Measurements from ENCODE around the gene RASGEF1C.

Gene RASGEF1C

DNA sequence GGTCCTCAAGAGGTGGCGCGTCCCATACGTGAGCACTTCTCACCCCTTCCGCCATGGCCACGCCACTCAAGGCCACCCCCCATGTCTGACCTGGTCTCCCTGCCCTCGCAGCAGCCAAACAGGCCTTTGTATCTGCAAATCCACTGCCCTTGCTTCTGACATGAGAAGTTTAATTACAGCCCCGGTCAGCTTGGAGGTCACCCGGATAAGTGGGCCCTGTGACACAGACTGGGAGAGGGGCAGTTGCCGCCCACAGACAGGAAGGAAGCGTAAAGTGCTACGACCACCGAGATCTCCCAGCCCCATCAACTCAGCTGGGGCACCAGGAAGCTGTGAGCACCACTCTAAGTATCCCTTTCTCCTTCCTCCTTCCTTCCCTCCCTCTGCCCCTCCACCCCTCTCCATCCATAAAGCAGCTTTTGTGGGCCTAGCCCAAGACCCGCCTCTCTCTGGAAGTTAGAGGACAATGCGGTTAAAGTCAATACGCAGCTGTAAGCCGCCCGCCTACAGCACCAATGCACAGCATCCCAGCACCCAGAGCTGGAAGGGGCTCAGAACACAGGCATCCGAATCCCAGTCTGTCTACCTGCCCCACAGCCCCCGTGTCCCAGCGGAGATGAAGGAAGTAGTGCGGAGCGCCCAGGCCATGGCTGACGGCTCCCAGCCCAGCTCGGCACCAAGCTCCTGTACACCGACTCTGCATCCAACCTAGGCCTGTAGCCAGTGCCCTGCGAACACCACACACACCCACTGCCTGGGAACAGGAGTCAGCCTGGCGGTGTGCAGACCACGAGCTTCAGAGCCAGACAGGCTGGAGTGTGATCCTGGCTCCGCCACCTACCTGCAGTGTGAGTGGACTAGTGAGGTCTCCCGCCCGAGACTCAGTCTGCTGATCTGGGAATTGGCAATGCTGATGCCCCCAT is 92.7 kb downstream of the RASGEF1C start:
- no peak for TF ChIP-seq POLR2AphosphoS5 (IDR thresholded peaks at IDR 0.05; ENCODE audit: low read depth, low read length)
- no peak for TF ChIP-seq FOXP2 (optimal IDR thresholded peaks at IDR 0.05; ENCODE audit: borderline replicate concordance, extremely low read depth, extremely low read length, insufficient read depth)
- TF ChIP-seq, protein P1, sequence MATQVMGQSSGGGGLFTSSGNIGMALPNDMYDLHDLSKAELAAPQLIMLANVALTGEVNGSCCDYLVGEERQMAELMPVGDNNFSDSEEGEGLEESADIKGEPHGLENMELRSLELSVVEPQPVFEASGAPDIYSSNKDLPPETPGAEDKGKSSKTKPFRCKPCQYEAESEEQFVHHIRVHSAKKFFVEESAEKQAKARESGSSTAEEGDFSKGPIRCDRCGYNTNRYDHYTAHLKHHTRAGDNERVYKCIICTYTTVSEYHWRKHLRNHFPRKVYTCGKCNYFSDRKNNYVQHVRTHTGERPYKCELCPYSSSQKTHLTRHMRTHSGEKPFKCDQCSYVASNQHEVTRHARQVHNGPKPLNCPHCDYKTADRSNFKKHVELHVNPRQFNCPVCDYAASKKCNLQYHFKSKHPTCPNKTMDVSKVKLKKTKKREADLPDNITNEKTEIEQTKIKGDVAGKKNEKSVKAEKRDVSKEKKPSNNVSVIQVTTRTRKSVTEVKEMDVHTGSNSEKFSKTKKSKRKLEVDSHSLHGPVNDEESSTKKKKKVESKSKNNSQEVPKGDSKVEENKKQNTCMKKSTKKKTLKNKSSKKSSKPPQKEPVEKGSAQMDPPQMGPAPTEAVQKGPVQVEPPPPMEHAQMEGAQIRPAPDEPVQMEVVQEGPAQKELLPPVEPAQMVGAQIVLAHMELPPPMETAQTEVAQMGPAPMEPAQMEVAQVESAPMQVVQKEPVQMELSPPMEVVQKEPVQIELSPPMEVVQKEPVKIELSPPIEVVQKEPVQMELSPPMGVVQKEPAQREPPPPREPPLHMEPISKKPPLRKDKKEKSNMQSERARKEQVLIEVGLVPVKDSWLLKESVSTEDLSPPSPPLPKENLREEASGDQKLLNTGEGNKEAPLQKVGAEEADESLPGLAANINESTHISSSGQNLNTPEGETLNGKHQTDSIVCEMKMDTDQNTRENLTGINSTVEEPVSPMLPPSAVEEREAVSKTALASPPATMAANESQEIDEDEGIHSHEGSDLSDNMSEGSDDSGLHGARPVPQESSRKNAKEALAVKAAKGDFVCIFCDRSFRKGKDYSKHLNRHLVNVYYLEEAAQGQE (IDR thresholded peaks at IDR 0.05; ENCODE audit: insufficient read depth in 1 of 2, low read depth in 2 of 2, low read length in 2 of 2): no peak
- no peak for TF ChIP-seq TAF1 (IDR thresholded peaks at IDR 0.05; ENCODE audit: borderline replicate concordance, insufficient read depth, low read length)
- TF ChIP-seq SIN3A (IDR thresholded peaks at IDR 0.05; ENCODE audit: borderline replicate concordance, insufficient read depth, low read length): no peak

DNA sequence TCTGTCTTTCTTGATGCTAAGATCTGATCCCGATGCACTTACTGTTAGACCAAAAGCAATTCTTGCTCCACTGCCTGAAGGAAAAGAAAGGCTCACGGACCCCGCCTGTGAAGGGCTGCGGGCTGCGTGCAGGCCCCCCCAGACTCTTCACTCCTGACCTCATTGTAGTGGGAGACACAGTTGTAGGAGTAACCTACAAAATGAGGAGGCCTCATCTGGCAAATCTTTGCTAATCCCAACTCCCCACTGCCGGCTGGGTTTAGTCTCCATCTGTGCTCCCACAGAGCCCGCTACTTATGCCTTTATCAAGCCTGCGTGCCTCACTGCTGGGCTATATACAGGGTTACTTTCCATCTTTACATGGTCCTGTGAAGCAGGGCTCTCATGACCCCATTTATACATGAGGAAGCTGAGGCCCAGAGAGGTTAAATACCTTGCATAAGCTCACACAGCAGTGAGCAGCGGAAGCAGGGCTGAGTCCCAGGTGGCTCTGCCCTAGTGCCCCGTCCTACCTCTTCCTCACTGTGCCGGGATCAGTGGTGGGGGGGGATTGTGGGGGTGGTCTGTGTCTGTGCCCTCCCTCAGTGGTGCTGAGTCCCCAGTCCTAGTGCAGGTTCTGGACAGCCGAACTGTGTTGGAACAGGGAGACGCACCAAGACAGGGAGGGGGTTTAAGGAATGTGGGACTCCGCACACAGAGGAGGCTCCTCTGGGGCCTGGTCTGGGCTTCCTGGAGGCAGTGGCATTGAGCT is 93.5 kb downstream of the RASGEF1C start:
- no peak for TF ChIP-seq TAF1 (IDR thresholded peaks at IDR 0.05; ENCODE audit: borderline replicate concordance, insufficient read depth, low read length)
- TF ChIP-seq, protein P1 (IDR thresholded peaks at IDR 0.05; ENCODE audit: insufficient read depth in 1 of 2, low read depth in 2 of 2, low read length in 2 of 2): no peak
- no peak for TF ChIP-seq POLR2AphosphoS5 (IDR thresholded peaks at IDR 0.05; ENCODE audit: low read depth, low read length)
- no peak for TF ChIP-seq FOXP2 (optimal IDR thresholded peaks at IDR 0.05; ENCODE audit: borderline replicate concordance, extremely low read depth, extremely low read length, insufficient read depth)
- TF ChIP-seq SIN3A (IDR thresholded peaks at IDR 0.05; ENCODE audit: borderline replicate concordance, insufficient read depth, low read length): no peak

DNA sequence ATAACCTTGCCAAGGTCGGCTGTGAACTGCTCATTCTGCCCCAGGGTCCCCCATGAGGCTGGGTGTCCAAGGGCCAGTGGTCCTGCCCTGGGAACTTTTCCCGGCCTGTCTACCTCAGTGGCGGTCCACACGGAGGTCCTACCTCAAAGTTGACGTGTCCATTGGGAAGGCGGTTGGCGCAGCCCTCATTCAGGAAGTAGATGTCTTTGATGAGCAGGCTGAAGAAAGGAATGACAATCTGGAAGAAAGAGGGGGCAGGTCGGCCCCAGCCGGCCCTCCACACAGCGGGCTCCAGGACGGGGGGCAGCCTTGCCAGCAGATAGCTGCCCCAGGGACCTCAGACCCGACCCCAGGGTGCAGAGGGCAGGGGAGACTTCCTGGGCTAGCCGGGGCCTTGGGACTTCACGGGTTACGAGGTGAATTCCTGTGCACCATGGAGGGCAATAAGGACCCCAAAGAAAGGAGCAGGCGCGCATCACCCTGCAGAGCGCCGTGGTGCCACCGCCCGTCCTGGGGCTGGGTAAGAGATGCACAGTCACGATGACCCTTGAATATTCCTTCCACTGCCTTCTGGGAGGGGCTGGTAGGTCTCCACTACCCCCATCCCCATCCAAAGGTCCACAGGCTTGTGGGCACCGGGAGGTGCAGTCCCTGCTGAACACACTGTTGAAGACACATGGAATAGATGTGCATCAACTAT is 94.6 kb downstream of the RASGEF1C start:
- no peak for TF ChIP-seq POLR2AphosphoS5 (IDR thresholded peaks at IDR 0.05; ENCODE audit: low read depth, low read length)
- TF ChIP-seq FOXP2 (optimal IDR thresholded peaks at IDR 0.05; ENCODE audit: borderline replicate concordance, extremely low read depth, extremely low read length, insufficient read depth): no peak
- TF ChIP-seq TAF1 (IDR thresholded peaks at IDR 0.05; ENCODE audit: borderline replicate concordance, insufficient read depth, low read length): no peak
- TF ChIP-seq, protein P1 (IDR thresholded peaks at IDR 0.05; ENCODE audit: insufficient read depth in 1 of 2, low read depth in 2 of 2, low read length in 2 of 2): no peak
- TF ChIP-seq SIN3A (IDR thresholded peaks at IDR 0.05; ENCODE audit: borderline replicate concordance, insufficient read depth, low read length): no peak

DNA sequence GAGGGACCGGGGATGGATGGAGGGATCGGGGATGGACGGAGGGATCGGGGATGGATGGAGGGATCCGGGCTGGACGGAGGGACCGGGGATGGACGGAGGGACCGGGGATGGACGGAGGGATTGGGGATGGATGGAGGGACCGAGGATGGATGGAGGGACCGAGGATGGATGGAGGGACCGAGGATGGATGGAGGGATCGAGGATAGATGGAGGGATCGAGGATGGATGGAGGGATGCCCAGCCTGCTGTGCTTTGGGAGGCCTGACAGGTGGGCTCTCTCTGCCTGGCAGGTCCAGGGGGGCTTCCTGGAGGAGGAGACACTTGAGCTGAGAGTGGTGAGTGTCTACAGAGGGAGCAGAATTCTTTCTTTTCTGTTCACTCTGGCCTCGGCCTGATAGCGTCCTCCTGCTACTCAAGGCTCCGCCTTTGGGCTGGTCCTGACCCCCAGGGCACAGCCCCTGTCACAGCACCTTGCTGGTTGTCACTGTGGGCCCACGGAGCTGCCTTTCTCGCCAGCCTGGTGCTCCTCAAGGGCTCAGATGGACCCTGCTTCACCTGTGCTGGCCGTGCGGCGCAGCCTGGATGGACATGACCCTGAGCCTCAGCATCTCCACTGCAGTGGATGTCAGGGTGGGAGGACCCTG is 95.2 kb downstream of the RASGEF1C start:
- TF ChIP-seq FOXP2 (optimal IDR thresholded peaks at IDR 0.05; ENCODE audit: borderline replicate concordance, extremely low read depth, extremely low read length, insufficient read depth) (no peak), SIN3A (IDR thresholded peaks at IDR 0.05; ENCODE audit: borderline replicate concordance, insufficient read depth, low read length) (no peak), TAF1 (IDR thresholded peaks at IDR 0.05; ENCODE audit: borderline replicate concordance, insufficient read depth, low read length) (no peak), POLR2AphosphoS5 (IDR thresholded peaks at IDR 0.05; ENCODE audit: low read depth, low read length) (no peak)
- TF ChIP-seq, protein P1 (IDR thresholded peaks at IDR 0.05; ENCODE audit: insufficient read depth in 1 of 2, low read depth in 2 of 2, low read length in 2 of 2): no peak

All from PFSK-1 (cell line).